Gastrocnemius medialis (tissue), 4 donors: ENCODE results near the gene HIVEP2.

Experiments used
- CTCF ChIP-seq, 5 experiments: fragments of 450-650 bp in 3 of 5; fragments of 200-600 bp in 2 of 5; sonication (generic) in 2 of 5; IDR thresholded peaks in 4 of 5; conservative IDR thresholded peaks in 1 of 5; 1 replicate in 4 of 5; 2 replicates in 1 of 5; pipeline ENCODE4 v1.5.1; 2016 to 2019; ENCODE audit warnings: antibody characterized with exemption in 5 of 5, mild to moderate bottlenecking in 3 of 5, moderate library complexity in 3 of 5
- POLR2A ChIP-seq, 2 donors: fragments of 450-650 bp; IDR thresholded peaks; one replicate each; pipeline ENCODE4 v1.6.1; 2017; ENCODE audit warnings: antibody characterized with exemption in 2 of 2, mild to moderate bottlenecking in 2 of 2, moderate library complexity in 2 of 2

- TF ChIP-seq POLR2A (IDR thresholded peaks at IDR 0.05) (no peak), CTCF (IDR thresholded peaks at IDR 0.05 in 4 of 5, conservative IDR thresholded peaks at IDR 0.05 in 1 of 5) (no peak)
These were observed 102.3 kb downstream of the HIVEP2 start for GRCh38 chr6:142842418-142843261.
